A673 (cell line): Measurements from ENCODE around the gene EEF1G. TPM values are rescaled to one million over a fixed set of nuclear protein-coding genes. Genes with fewer than 3 reads are reported as not detected.

Experiments used
- BruUV-seq: library from RNA; stranded (reverse); fragments of 400-500 nt; replicated peaks from 2 replicates; lab custom pipeline; 2021; lab: Mats Ljungman, UMichigan
- CTCF ChIA-PET: fragments of 300-600 bp; sonication (Branson Sonifier 250); formaldehyde crosslinking; loops from one replicate; lab custom pipeline; 2022; ENCODE audit warnings: antibody characterized with exemption; lab: Charles Lee
- POLR2A ChIA-PET: fragments of 300-600 bp; sonication (Branson Sonifier 250); formaldehyde crosslinking; loops from one replicate; lab custom pipeline; 2022; ENCODE audit warnings: antibody characterized with exemption; ENCODE audit not compliant: low non-redundant PET; lab: Charles Lee
- DNase-seq: peaks from one replicate; pipeline ENCODE4 v3.0.0-alpha.2; 2015; ENCODE audit warnings: low spot score
- H3K27ac ChIP-seq: fragments of 200-600 bp; sonication (generic); 2 replicates; pipeline ENCODE4 v1.5.1; 2016; ENCODE audit warnings: mixed run types, low read depth, mild to moderate bottlenecking, mixed read lengths, antibody characterized with exemption, low read length; ENCODE audit not compliant: poor library complexity, severe bottlenecking
- H3K27me3 ChIP-seq: fragments of 200-600 bp; sonication (generic); replicated peaks from 2 replicates; pipeline ENCODE4 v1.6.1; 2017; ENCODE audit warnings: mixed run types, low read depth, mild to moderate bottlenecking, mixed read lengths, antibody characterized with exemption, low read length; ENCODE audit not compliant: insufficient read depth, poor library complexity
- H3K36me3 ChIP-seq: fragments of 200-600 bp; sonication (generic); 2 replicates; pipeline ENCODE4 v1.6.1; 2016; ENCODE audit warnings: mixed run types, mild to moderate bottlenecking, mixed read lengths, antibody characterized with exemption, low read length; ENCODE audit not compliant: insufficient read depth, poor library complexity, severe bottlenecking
- H3K4me1 ChIP-seq: fragments of 200-600 bp; sonication (generic); 2 replicates; pipeline ENCODE4 v1.6.1; 2017; ENCODE audit warnings: mixed run types, mild to moderate bottlenecking, mixed read lengths, antibody characterized with exemption, low read length; ENCODE audit not compliant: insufficient read depth, poor library complexity, severe bottlenecking
- H3K4me3 ChIP-seq: fragments of 200-600 bp; sonication (generic); 2 replicates; pipeline ENCODE4 v1.5.1; 2016; ENCODE audit warnings: low read depth, mixed run types, mild to moderate bottlenecking, mixed read lengths, low read length; ENCODE audit not compliant: poor library complexity, severe bottlenecking
- H3K9me3 ChIP-seq: fragments of 200-600 bp; sonication (generic); 2 replicates; pipeline ENCODE4 v1.6.1; 2016; ENCODE audit warnings: mixed run types, low read depth, mild to moderate bottlenecking, mixed read lengths, antibody characterized with exemption, low read length; ENCODE audit not compliant: poor library complexity, severe bottlenecking
- EZH2 ChIP-seq: fragments of 200-600 bp; sonication (generic); IDR thresholded peaks from 2 replicates; pipeline ENCODE4 v1.6.1; 2017; ENCODE audit warnings: borderline replicate concordance, low read depth, mild to moderate bottlenecking, mixed read lengths, antibody characterized with exemption, low read length; ENCODE audit not compliant: poor library complexity, severe bottlenecking
- intact Hi-C: fragments of 100-400 bp; cut with micrococcal nuclease; formaldehyde crosslinking; loops from one replicate; pipeline ENCODE4 v1.10.0; 2022; ENCODE audit not compliant: unreplicated experiment
- total RNA-seq: library from RNA; stranded (reverse); gene quantifications from 2 replicates; pipeline ENCODE4 v1.2.3, GENCODE V29; 2021
- TF ChIP-seq, protein P1 (sequence below): fragments of 300-800, 200-600 bp; sonication (generic); conservative IDR thresholded peaks from 2 replicates; pipeline ENCODE4 v1.5.1; 2017; ENCODE audit warnings: low read depth, mild to moderate bottlenecking, antibody characterized with exemption, low read length, moderate library complexity, mixed read lengths

Gene EEF1G
- total RNA-seq, 1 experiment from 2014 or later, result 1,817 TPM

DNA sequence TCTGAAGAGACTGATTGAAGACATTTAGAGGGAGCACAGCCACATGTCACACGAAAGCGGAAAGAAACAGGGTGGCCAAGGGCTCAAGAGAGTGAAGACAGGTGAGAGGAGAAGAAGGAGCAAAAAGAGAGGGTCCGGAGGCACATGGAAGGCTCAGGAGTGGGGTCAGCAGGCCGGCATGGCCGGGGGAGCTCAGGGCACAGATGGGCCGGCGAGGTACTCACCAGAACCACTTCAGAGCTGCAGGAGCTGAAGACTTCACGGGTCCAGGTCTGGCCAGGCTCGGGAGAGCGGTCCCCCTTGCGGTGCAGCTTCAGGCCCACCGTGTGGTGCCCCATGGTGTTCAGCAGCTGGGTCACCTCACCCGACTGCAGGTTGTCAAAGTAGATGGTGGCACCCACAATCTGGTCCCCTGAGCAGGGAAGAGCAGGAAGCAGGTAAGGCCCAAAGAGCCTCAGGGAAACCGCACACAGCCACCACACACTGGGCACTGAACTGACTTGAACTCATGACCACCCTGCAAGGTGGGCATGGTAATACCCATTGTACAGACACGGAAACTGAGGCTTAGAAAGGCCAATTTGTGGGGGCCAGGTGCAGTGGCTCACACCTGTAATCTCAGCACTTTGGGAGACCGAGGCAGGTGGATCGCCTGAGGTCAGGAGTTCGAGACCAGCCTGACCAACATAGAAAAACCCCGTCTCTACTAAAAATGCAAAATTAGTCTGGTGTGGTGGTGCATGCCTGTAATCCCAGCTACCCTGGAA lies 38.7 kb downstream of the EEF1G start:
- H3K9me3 ChIP-seq, result no peaks in the 10 kb centered on the region
- CTCF ChIA-PET, result no interaction called here
- H3K4me1 ChIP-seq, result peaks cover 15% of the 10 kb centered on the region
- peaks cover 48% of the 10 kb centered on the region for H3K36me3 ChIP-seq
- DNase-seq, result no peak
- no TSS peak for BruUV-seq
- no peak overlapping the region for H3K27ac ChIP-seq
- no peaks in the 10 kb centered on the region for H3K27me3 ChIP-seq
- intact Hi-C loops, result no loop called here
- POLR2A ChIA-PET, result no interaction called here
- no peak overlapping the region for H3K4me3 ChIP-seq
- TF ChIP-seq, protein P1, sequence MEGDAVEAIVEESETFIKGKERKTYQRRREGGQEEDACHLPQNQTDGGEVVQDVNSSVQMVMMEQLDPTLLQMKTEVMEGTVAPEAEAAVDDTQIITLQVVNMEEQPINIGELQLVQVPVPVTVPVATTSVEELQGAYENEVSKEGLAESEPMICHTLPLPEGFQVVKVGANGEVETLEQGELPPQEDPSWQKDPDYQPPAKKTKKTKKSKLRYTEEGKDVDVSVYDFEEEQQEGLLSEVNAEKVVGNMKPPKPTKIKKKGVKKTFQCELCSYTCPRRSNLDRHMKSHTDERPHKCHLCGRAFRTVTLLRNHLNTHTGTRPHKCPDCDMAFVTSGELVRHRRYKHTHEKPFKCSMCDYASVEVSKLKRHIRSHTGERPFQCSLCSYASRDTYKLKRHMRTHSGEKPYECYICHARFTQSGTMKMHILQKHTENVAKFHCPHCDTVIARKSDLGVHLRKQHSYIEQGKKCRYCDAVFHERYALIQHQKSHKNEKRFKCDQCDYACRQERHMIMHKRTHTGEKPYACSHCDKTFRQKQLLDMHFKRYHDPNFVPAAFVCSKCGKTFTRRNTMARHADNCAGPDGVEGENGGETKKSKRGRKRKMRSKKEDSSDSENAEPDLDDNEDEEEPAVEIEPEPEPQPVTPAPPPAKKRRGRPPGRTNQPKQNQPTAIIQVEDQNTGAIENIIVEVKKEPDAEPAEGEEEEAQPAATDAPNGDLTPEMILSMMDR, result no peak
- no peak for TF ChIP-seq EZH2

DNA sequence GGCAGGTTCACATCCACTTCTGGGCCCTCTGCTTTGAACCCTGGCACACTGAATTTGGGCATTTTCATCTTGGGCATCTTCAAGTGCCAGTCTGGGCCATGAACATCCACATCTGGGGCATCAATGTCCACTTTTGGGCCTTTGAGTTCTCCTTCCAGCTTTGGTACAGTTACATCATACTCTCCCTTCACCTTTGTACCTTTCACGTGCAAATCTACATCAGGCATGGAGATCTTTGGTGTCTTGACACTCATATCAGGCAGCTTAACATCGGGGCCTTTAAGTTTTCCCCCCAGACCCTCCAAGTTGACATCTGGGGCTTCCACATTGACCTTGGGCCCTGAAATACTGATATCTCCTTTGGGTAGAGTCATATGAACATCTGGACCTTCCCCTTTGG lies 41.6 kb downstream of the EEF1G start:
- intact Hi-C loops, result no loop called here
- DNase-seq, result no peak
- H3K36me3 ChIP-seq, result peaks cover 48% of the 10 kb centered on the region
- no peak for TF ChIP-seq EZH2
- TF ChIP-seq, protein P1, result no peak
- H3K9me3 ChIP-seq, result no peaks in the 10 kb centered on the region
- H3K27ac ChIP-seq, result no peak overlapping the region
- CTCF ChIA-PET, result no interaction called here
- H3K27me3 ChIP-seq, result no peaks in the 10 kb centered on the region
- H3K4me1 ChIP-seq, result no peaks in the 10 kb centered on the region
- POLR2A ChIA-PET, result no interaction called here
- no peak overlapping the region for H3K4me3 ChIP-seq
- BruUV-seq, result TSS peak; percentile 1

DNA sequence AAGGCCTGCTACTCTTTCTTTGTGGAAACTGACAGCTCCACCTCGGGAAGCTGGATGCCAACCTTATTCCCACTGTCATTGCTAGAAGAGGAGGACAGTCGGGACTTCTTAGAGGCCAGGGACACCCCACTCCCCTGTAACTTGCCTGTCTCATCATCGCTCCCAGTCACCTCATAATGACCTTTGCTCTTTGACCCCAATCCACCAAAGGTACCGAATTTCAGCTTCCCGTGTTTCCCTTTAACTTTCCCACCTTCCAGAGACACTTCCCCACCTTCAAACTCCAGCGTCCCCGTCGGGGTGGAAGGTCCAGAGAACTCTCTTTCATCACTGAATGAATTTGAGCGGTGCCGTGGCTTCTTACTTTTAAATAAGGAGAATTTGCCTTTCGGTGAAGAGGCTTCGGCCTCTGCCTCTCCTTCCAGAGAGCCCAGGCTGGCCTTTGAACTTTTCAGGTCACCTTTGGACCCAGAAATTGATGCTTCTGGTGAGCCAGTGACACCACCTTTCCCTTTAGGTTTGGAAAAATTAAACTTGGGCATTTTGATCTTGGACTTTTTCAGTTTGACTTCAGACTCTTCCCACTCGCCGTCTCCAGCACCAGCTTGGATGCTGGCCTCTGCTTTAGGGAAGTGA lies 56.8 kb downstream of the EEF1G start:
- POLR2A ChIA-PET, result interaction anchor here (0.6 kb wide), 1 partner anchor 12 kb away, joined by 3 read pairs; no protein-coding TSS in a partner anchor
- TF ChIP-seq, protein P1, result no peak
- TF ChIP-seq EZH2, result no peak
- H3K27me3 ChIP-seq, result no peaks in the 10 kb centered on the region
- H3K9me3 ChIP-seq, result no peaks in the 10 kb centered on the region
- H3K27ac ChIP-seq, result no peak overlapping the region
- no peaks in the 10 kb centered on the region for H3K4me1 ChIP-seq
- H3K4me3 ChIP-seq, result no peak overlapping the region
- CTCF ChIA-PET, result interaction anchor here (0.7 kb wide), 2 partner anchors 43 to 57 kb away, joined by 4 to 8 read pairs; partner anchors contain the start of gene EEF1G
- BruUV-seq, result TSS peak; percentile 5
- H3K36me3 ChIP-seq, result peaks cover 18% of the 10 kb centered on the region
- intact Hi-C loops, result no loop called here
- no peak for DNase-seq
